ENCODE data around the gene NMRAL1.

DNA sequence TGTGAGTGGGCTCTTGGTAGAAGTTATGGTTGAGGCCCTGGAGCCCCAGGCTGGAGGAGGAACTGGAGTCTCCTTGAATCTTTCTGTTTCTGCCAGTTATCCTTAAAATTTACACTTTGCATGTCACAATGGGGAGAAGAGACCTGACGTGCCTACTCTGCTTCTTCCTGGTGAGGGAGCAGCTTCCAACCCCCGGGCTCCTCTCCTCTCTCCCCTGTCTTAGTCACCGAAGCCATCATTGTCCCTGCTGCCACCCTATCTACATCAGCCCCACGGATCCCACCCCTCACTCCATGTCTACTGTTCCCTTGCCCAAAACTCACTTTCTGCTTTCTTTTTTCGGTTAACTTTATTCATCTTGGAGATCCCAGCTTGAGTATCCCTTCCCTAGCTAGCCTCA is 31.2 kb downstream of the NMRAL1 start:
- TF ChIP-seq ZNF274 (IDR thresholded peaks at IDR 0.05; ENCODE audit: low read depth, low read length) = no peak
- no peak for TF ChIP-seq SUZ12 (IDR thresholded peaks at IDR 0.05; ENCODE audit: extremely low read depth, insufficient read depth, insufficient read length)
- no peak for TF ChIP-seq YY1 (IDR thresholded peaks at IDR 0.05; ENCODE audit: insufficient read depth, insufficient read length)

Data from NT2/D1 (cell line).